ENCODE results near the gene FOXA3.

The FOXA3 gene

GRCh38 chr19:45824531-45825262 lies 39.4 kb upstream of the FOXA3 start:
- DNase-seq (ENCODE audit: extremely low read depth, low read depth) = no peak
- TF ChIP-seq CTCF (IDR thresholded peaks at IDR 0.05; ENCODE audit: low read depth, low read length) = no peak

GRCh38 chr19:45825263-45825605 lies 38.9 kb upstream of the FOXA3 start:
- TF ChIP-seq CTCF (IDR thresholded peaks at IDR 0.05; ENCODE audit: low read depth, low read length) = no peak
- no peak for DNase-seq (ENCODE audit: extremely low read depth, low read depth)

GRCh38 chr19:45825917-45826893 lies 37.9 kb upstream of the FOXA3 start:
- no peak for TF ChIP-seq CTCF (IDR thresholded peaks at IDR 0.05; ENCODE audit: low read depth, low read length)
- DNase-seq (ENCODE audit: extremely low read depth, low read depth) = no peak

- no peak for DNase-seq (ENCODE audit: extremely low read depth, low read depth)
- TF ChIP-seq CTCF (IDR thresholded peaks at IDR 0.05; ENCODE audit: low read depth, low read length) = no peak
These were observed 37.2 kb upstream of the FOXA3 start for GRCh38 chr19:45826934-45827333.

- no peak for TF ChIP-seq CTCF (IDR thresholded peaks at IDR 0.05; ENCODE audit: low read depth, low read length)
These were observed 36.5 kb upstream of the FOXA3 start for GRCh38 chr19:45827459-45828093.

GRCh38 chr19:45828523-45828922 lies 35.6 kb upstream of the FOXA3 start:
- no peak for TF ChIP-seq CTCF (IDR thresholded peaks at IDR 0.05; ENCODE audit: low read depth, low read length)
- DNase-seq (ENCODE audit: extremely low read depth, low read depth) = no peak

More at GRCh38 chr19:45827459-45828093, 36.5 kb upstream of the FOXA3 start:
- no peak for DNase-seq (ENCODE audit: extremely low read depth, low read depth)

All from AG09319 (cell line).